ENCODE results near the gene MATK. TPM values are rescaled to one million over a fixed set of nuclear protein-coding genes. Genes with fewer than 3 reads are reported as not detected.

The MATK gene
- total and polyA plus RNA-seq, 2 donors (not counting 1 experiment from before 2014, with no cell fraction given) = 1.3 to 8.2 TPM

DNA sequence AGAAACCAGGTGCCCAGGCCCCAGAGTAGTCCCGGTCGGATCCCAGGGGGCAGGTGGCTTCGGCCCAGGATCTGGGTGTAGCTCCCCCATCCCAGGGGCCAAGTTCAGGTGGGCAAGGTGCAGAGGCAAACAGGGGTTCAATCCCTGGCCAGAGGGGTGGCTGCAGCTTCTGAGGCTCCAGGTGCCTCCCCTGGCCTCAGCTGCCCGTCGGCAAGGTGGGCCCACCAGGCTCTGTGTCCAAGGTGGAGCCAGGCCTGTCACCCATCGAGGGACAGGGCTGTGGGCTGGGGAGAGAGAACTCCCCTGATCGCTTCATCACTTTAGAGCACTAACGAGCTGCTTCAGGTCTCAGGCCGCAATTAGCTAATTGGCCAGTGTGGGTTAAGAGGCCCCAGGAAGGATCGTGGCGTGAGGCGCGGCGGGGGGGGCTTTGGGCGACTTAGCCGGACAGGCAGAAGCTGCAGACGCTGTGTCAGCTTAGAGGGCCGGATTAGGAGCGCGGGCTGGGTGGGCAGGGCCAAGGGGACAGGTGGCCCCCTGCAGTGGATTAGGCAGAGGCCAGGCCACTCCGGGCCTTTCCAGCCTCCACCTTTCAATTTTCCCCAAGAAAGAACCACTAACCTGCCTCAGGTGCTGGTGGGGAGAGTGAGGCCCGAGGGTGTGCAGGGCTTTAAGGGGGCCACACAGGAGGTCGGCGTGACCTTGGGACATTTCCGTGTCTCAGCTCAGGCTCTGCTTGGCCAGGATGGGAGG, 11.4 kb downstream of the MATK start:
- Histone ChIP-seq H3K4me1 (ENCODE audit: control insufficient read depth in 2 of 2, insufficient read depth in 2 of 2, low read length in 2 of 2) (no peaks in the 10 kb centered on the region), H3K79me2 (ENCODE audit: control insufficient read depth, insufficient read depth, low read length) (no peaks in the 10 kb centered on the region), H3K36me3 (replicated peaks in 1 of 2; ENCODE audit: control extremely low read depth in 1 of 2, control insufficient read depth in 1 of 2, extremely low read depth in 1 of 2, insufficient read depth in 2 of 2, low read length in 1 of 2) (no peaks in the 10 kb centered on the region), H3K4me2 (replicated peaks; ENCODE audit: low read depth, low read length, poor library complexity, severe bottlenecking) (no peak overlapping the region), H3K27me3 (replicated peaks in 1 of 4; ENCODE audit: control extremely low read depth in 1 of 4, control insufficient read depth in 3 of 4, insufficient read depth in 4 of 4, low read length in 3 of 4) (no peaks in the 10 kb centered on the region), H2AFZ (ENCODE audit: insufficient read depth, low read depth, low read length, poor library complexity, severe bottlenecking) (no peak overlapping the region), H3K4me3 (ENCODE audit: control extremely low read depth in 1 of 5, extremely low read depth in 1 of 5, insufficient read depth in 1 of 5, low read depth in 2 of 5, low read length in 4 of 5) (no peak overlapping the region), H3K9ac (ENCODE audit: low read length) (no peak overlapping the region), H3K27ac (ENCODE audit: low read length in 2 of 2) (no peak overlapping the region), H3K9me3 (ENCODE audit: control extremely low read depth in 1 of 3, control insufficient read depth in 2 of 3, insufficient read depth in 1 of 3, low read length in 2 of 3) (peaks cover 0 to 2% (median 0%) of the 10 kb centered on the region in 3 donors), H4K20me1 (ENCODE audit: control insufficient read depth, insufficient read depth, low read length, poor library complexity, severe bottlenecking) (no peaks in the 10 kb centered on the region)
- H3K4me3 Mint-ChIP-seq = no peak overlapping the region
- intact Hi-C loops (cut with micrococcal nuclease) = no loop called here
- H3K9me3 Mint-ChIP-seq (ENCODE audit: insufficient read depth) = no peaks in the 10 kb centered on the region
- no peak for DNase-seq
- ChIA-PET CTCF (interaction anchor here (0.9 kb wide), 1 partner anchor 13 kb away, joined by 3 read pairs; no protein-coding TSS in a partner anchor), POLR2A (no interaction called here)
- no peaks in the 10 kb centered on the region for H3K27me3 Mint-ChIP-seq
- 75% methylated on average over 20 of the region's 25 CpGs for WGBS (ENCODE audit: insufficient coverage)
- no peak for ATAC-seq (ENCODE audit: low read depth)
- H3K4me1 Mint-ChIP-seq = no peaks in the 10 kb centered on the region
- TF ChIP-seq, protein P1, sequence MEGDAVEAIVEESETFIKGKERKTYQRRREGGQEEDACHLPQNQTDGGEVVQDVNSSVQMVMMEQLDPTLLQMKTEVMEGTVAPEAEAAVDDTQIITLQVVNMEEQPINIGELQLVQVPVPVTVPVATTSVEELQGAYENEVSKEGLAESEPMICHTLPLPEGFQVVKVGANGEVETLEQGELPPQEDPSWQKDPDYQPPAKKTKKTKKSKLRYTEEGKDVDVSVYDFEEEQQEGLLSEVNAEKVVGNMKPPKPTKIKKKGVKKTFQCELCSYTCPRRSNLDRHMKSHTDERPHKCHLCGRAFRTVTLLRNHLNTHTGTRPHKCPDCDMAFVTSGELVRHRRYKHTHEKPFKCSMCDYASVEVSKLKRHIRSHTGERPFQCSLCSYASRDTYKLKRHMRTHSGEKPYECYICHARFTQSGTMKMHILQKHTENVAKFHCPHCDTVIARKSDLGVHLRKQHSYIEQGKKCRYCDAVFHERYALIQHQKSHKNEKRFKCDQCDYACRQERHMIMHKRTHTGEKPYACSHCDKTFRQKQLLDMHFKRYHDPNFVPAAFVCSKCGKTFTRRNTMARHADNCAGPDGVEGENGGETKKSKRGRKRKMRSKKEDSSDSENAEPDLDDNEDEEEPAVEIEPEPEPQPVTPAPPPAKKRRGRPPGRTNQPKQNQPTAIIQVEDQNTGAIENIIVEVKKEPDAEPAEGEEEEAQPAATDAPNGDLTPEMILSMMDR (IDR thresholded peaks at IDR 0.05) = no peak
- no peak for TF ChIP-seq EZH2 (IDR thresholded peaks at IDR 0.05; ENCODE audit: borderline replicate concordance, insufficient read depth, low read depth, low read length, poor library complexity, severe bottlenecking)
- H3K27ac Mint-ChIP-seq = no peak overlapping the region

DNA sequence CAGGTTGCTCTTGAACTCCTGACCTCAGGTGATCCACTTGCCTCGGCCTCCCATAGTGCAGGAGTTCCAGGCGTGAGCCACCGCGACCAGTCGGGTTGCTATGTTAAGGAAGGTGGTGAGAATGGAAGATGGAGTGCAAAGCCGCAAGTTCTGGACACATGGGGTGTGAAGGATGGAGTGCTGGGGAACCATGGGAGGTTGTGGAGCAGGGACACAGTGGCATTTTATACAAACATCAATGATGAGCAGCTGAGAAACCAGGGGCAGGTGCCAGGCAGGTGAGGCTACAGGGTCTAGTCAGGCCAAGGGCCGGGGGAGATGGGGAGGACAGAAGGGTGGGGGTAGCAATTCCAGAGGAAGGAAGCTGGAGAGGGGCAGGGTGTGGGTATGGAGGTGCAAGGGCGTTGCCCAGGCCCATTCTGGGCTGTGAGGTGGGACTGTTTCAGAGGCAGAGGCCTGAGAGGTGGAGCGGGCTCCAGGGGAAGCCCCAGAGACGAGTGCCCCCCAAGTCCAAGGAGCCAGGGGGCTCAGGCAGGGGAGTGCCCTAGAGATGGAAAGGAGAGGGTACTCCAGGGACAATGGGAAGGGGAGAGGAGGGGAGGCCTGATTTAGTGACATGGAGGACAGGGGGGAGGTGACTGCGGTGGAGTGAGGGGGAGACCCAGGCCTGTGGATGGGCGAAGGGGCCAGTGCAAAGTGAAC, 12.2 kb downstream of the MATK start:
- CTCF ChIA-PET = no interaction called here

More for the DNA sequence above, 12.2 kb downstream of the MATK start:
- 90% methylated on average over 12 of the region's 12 CpGs for WGBS (ENCODE audit: insufficient coverage)
- Mint-ChIP-seq H3K27ac (no peak overlapping the region), H3K9me3 (ENCODE audit: insufficient read depth) (no peaks in the 10 kb centered on the region), H3K4me3 (no peak overlapping the region), H3K27me3 (no peaks in the 10 kb centered on the region), H3K4me1 (no peaks in the 10 kb centered on the region)
- Histone ChIP-seq H3K36me3 (replicated peaks in 1 of 2; ENCODE audit: control extremely low read depth in 1 of 2, control insufficient read depth in 1 of 2, extremely low read depth in 1 of 2, insufficient read depth in 2 of 2, low read length in 1 of 2) (peaks cover 0 to 2% of the 10 kb centered on the region in 2 experiments), H3K27ac (ENCODE audit: low read length in 2 of 2) (no peak overlapping the region), H3K4me1 (ENCODE audit: control insufficient read depth in 2 of 2, insufficient read depth in 2 of 2, low read length in 2 of 2) (no peaks in the 10 kb centered on the region), H3K4me3 (ENCODE audit: control extremely low read depth in 1 of 5, extremely low read depth in 1 of 5, insufficient read depth in 1 of 5, low read depth in 2 of 5, low read length in 4 of 5) (no peak overlapping the region), H3K79me2 (ENCODE audit: control insufficient read depth, insufficient read depth, low read length) (no peaks in the 10 kb centered on the region), H3K27me3 (replicated peaks in 1 of 4; ENCODE audit: control extremely low read depth in 1 of 4, control insufficient read depth in 3 of 4, insufficient read depth in 4 of 4, low read length in 3 of 4) (no peaks in the 10 kb centered on the region), H3K4me2 (replicated peaks; ENCODE audit: low read depth, low read length, poor library complexity, severe bottlenecking) (no peak overlapping the region), H4K20me1 (ENCODE audit: control insufficient read depth, insufficient read depth, low read length, poor library complexity, severe bottlenecking) (peaks cover 6% of the 10 kb centered on the region), H3K9me3 (ENCODE audit: control extremely low read depth in 1 of 3, control insufficient read depth in 2 of 3, insufficient read depth in 1 of 3, low read length in 2 of 3) (no peaks in the 10 kb centered on the region), H2AFZ (ENCODE audit: insufficient read depth, low read depth, low read length, poor library complexity, severe bottlenecking) (no peak overlapping the region), H3K9ac (ENCODE audit: low read length) (no peak overlapping the region)
- intact Hi-C loops (cut with micrococcal nuclease) = no loop called here
- TF ChIP-seq, protein P1 (IDR thresholded peaks at IDR 0.05) = no peak
- TF ChIP-seq EZH2 (IDR thresholded peaks at IDR 0.05; ENCODE audit: borderline replicate concordance, insufficient read depth, low read depth, low read length, poor library complexity, severe bottlenecking) = no peak
- no peak for DNase-seq
- POLR2A ChIA-PET = no interaction called here
- ATAC-seq (ENCODE audit: low read depth) = no peak

Measured in B cell (primary cell).